Breast epithelium (tissue), 4 donors: ENCODE measurements around the gene PDSS2. TPM values are rescaled to one million over a fixed set of nuclear protein-coding genes. Genes with fewer than 3 reads are reported as not detected.
"Not testable (repeated sequence)": the region's sequence is repeated elsewhere in the genome, so short reads cannot be mapped to it uniquely, and the experiment has no call there.

ENCODE experiments used
- DNase-seq, 2 donors: peaks; one replicate each; pipeline ENCODE4 v3.0.0-alpha.2; 2019; ENCODE audit warnings: low spot score in 2 of 2
- H3K27ac ChIP-seq, 2 donors: fragments of 200-600 bp; sonication (generic) in 1 of 2; one replicate each; pipeline ENCODE4 v1.5.1; 2016 to 2019; ENCODE audit warnings: mild to moderate bottlenecking in 1 of 2
- H3K27me3 ChIP-seq, 2 donors: fragments of 200-600 bp; sonication (generic) in 1 of 2; one replicate each; pipeline versions ENCODE4 v1.5.1 to v1.6.0; 2017 to 2019; ENCODE audit warnings: control low read depth in 1 of 2, mild to moderate bottlenecking in 1 of 2
- H3K36me3 ChIP-seq: fragments of 200-600 bp; one replicate; pipeline ENCODE4 v1.5.1; 2019
- H3K4me1 ChIP-seq, 2 donors: fragments of 200-600 bp; sonication (generic); one replicate each; pipeline ENCODE4 v1.5.1; 2016 to 2019; ENCODE audit warnings: control low read depth in 1 of 2
- H3K4me3 ChIP-seq, 3 donors: fragments of 200-600 bp; sonication (generic); 1 replicate in 2 of 3; 2 replicates in 1 of 3; pipeline ENCODE4 v1.5.1; 2016 to 2019; ENCODE audit warnings: mild to moderate bottlenecking in 3 of 3, moderate library complexity in 2 of 3
- H3K9me3 ChIP-seq, 2 donors: fragments of 200-600 bp; sonication (generic) in 1 of 2; one replicate each; pipeline ENCODE4 v1.5.1; 2016 to 2019; ENCODE audit warnings: control low read depth in 1 of 2
- CTCF ChIP-seq, 3 donors: fragments of 450-650 bp; IDR thresholded peaks; one replicate each; pipeline ENCODE4 v1.5.1; 2016 to 2017; ENCODE audit warnings: antibody characterized with exemption in 3 of 3, mild to moderate bottlenecking in 3 of 3, moderate library complexity in 3 of 3
- POLR2A ChIP-seq: fragments of 450-650 bp; IDR thresholded peaks from one replicate; pipeline ENCODE4 v1.6.1; 2016; ENCODE audit warnings: antibody characterized with exemption, mild to moderate bottlenecking, moderate library complexity
- POLR2AphosphoS5 ChIP-seq, 3 donors: sonication (generic); formaldehyde crosslinking; IDR thresholded peaks; one replicate each; pipeline ENCODE4 v1.6.1; 2017; ENCODE audit warnings: antibody characterized with exemption in 3 of 3
- intact Hi-C: fragments of 100-400 bp; cut with DNase I; formaldehyde crosslinking; loops from one replicate; pipeline ENCODE4 v1.15.1; 2023; ENCODE audit warnings: low total_unique reads
- total RNA-seq, 3 donors: library from RNA; depleted of rRNA; stranded (reverse); fragments of >200 nt; gene quantifications; one replicate each; pipeline ENCODE4 v1.1.0, GENCODE V29; 2016

The PDSS2 gene
- total RNA-seq, 3 donors from 2014 or later: 6.9 to 13.5 (median 11.1) TPM

GRCh38 chr6:107292715-107293271 lies 166.6 kb downstream of the PDSS2 start:
- TF ChIP-seq CTCF (IDR thresholded peaks at IDR 0.05) (no peak), POLR2AphosphoS5 (IDR thresholded peaks at IDR 0.05) (no peak), POLR2A (no peak)
- no peak for DNase-seq
- Histone ChIP-seq H3K4me3 (no peak overlapping the region), H3K9me3 (no peaks in the 10 kb centered on the region), H3K27me3 (no peaks in the 10 kb centered on the region), H3K27ac (no peak overlapping the region), H3K36me3 (no peaks in the 10 kb centered on the region), H3K4me1 (no peaks in the 10 kb centered on the region)
- intact Hi-C loops: no loop called here

GRCh38 chr6:107290491-107290890 lies 168.9 kb downstream of the PDSS2 start:
- Histone ChIP-seq H3K4me1 (no peaks in the 10 kb centered on the region), H3K4me3 (no peak overlapping the region), H3K36me3 (no peaks in the 10 kb centered on the region), H3K27me3 (no peaks in the 10 kb centered on the region), H3K9me3 (no peaks in the 10 kb centered on the region), H3K27ac (no peak overlapping the region)
- intact Hi-C loops: no loop called here
- no peak for DNase-seq
- TF ChIP-seq CTCF (IDR thresholded peaks at IDR 0.05) (no peak), POLR2AphosphoS5 (IDR thresholded peaks at IDR 0.05) (no peak), POLR2A (no peak)

GRCh38 chr6:107289258-107289657 lies 170.1 kb downstream of the PDSS2 start:
- H3K4me1 ChIP-seq, H3K27me3 ChIP-seq, H3K36me3 ChIP-seq, DNase-seq, H3K9me3 ChIP-seq, intact Hi-C loops, H3K4me3 ChIP-seq, H3K27ac ChIP-seq: not testable (repeated sequence)

- H3K27me3 ChIP-seq, H3K27ac ChIP-seq, H3K4me3 ChIP-seq, H3K9me3 ChIP-seq, DNase-seq, H3K36me3 ChIP-seq, intact Hi-C loops, H3K4me1 ChIP-seq: not testable (repeated sequence)
Observed at GRCh38 chr6:107285683-107286082, 173.7 kb downstream of the PDSS2 start.

- H3K4me3 ChIP-seq: no peak overlapping the region
- intact Hi-C loops: no loop called here
- DNase-seq: no peak
Observed at GRCh38 chr6:107284805-107285204, 174.6 kb downstream of the PDSS2 start.

GRCh38 chr6:107280791-107281190 lies 178.6 kb downstream of the PDSS2 start:
- H3K4me1 ChIP-seq: no peaks in the 10 kb centered on the region
- no peak for DNase-seq
- no peaks in the 10 kb centered on the region for H3K27me3 ChIP-seq
- no peaks in the 10 kb centered on the region for H3K36me3 ChIP-seq
- intact Hi-C loops: no loop called here
- H3K4me3 ChIP-seq: no peak overlapping the region
- H3K9me3 ChIP-seq: no peaks in the 10 kb centered on the region
- no peak overlapping the region for H3K27ac ChIP-seq
- no peak for TF ChIP-seq POLR2AphosphoS5 (IDR thresholded peaks at IDR 0.05)
- no peak for TF ChIP-seq POLR2A
- no peak for TF ChIP-seq CTCF (IDR thresholded peaks at IDR 0.05)

More at GRCh38 chr6:107284805-107285204, 174.6 kb downstream of the PDSS2 start:
- TF ChIP-seq POLR2A: no peak
- no peak for TF ChIP-seq POLR2AphosphoS5 (IDR thresholded peaks at IDR 0.05)
- no peak for TF ChIP-seq CTCF (IDR thresholded peaks at IDR 0.05)
- Histone ChIP-seq H3K27ac (no peak overlapping the region), H3K4me1 (no peaks in the 10 kb centered on the region), H3K9me3 (no peaks in the 10 kb centered on the region), H3K27me3 (no peaks in the 10 kb centered on the region), H3K36me3 (no peaks in the 10 kb centered on the region)

- H3K36me3 ChIP-seq, H3K27me3 ChIP-seq, H3K4me3 ChIP-seq, H3K9me3 ChIP-seq, intact Hi-C loops, DNase-seq, H3K4me1 ChIP-seq, H3K27ac ChIP-seq: not testable (repeated sequence)
Observed at GRCh38 chr6:107280001-107280400, 179.4 kb downstream of the PDSS2 start.
